ENCODE data around the gene SLC39A3.

GRCh38 chr19:2686360-2686759, 53.5 kb downstream of the SLC39A3 start:
- no peak for TF ChIP-seq EZH2 (IDR thresholded peaks at IDR 0.05)
- TF ChIP-seq POLR2AphosphoS5 (IDR thresholded peaks at IDR 0.05; ENCODE audit: borderline replicate concordance, low read depth, low read length) = no peak

Measured in SK-N-MC (cell line).